Esophagus squamous epithelium (tissue), 5 donors: ENCODE data around the gene FLNB. TPM values are rescaled to one million over a fixed set of nuclear protein-coding genes. Genes with fewer than 3 reads are reported as not detected.

Source experiments
- DNase-seq: peaks from one replicate; lab custom pipeline; 2025; lab: John Stamatoyannopoulos, UW
- H3K27ac ChIP-seq, 4 donors: fragments of 200-600 bp; sonication (generic); one replicate each; pipeline ENCODE4 v1.5.1; 2016 to 2019; ENCODE audit warnings: mild to moderate bottlenecking in 1 of 4
- H3K27me3 ChIP-seq, 4 donors: fragments of 200-600 bp; sonication (generic); 1 replicate in 3 of 4; 2 replicates in 1 of 4; pipeline versions ENCODE4 v1.5.1 to v1.6.0; 2017 to 2021; ENCODE audit warnings: antibody characterized with exemption in 1 of 4
- H3K36me3 ChIP-seq, 3 donors: fragments of 200-600 bp; sonication (generic); one replicate each; pipeline ENCODE4 v1.5.1; 2016 to 2019
- H3K4me1 ChIP-seq, 3 donors: fragments of 200-600 bp; sonication (generic); one replicate each; pipeline ENCODE4 v1.5.1; 2017 to 2019
- H3K4me3 ChIP-seq, 4 donors: fragments of 200-600 bp; sonication (generic); 1 replicate in 3 of 4; 2 replicates in 1 of 4; pipeline ENCODE4 v1.5.1; 2016 to 2019; ENCODE audit warnings: mild to moderate bottlenecking in 2 of 4, moderate library complexity in 1 of 4
- H3K9me3 ChIP-seq, 3 donors: fragments of 200-600 bp; sonication (generic); one replicate each; pipeline ENCODE4 v1.5.1; 2016 to 2019
- POLR2A ChIP-seq, 4 donors: fragments of 450-650 bp; IDR thresholded peaks; one replicate each; pipeline ENCODE4 v1.6.1; 2017; ENCODE audit warnings: antibody characterized with exemption in 4 of 4, mild to moderate bottlenecking in 4 of 4, moderate library complexity in 3 of 4
- WGBS, 2 donors: methylation state at CpG; one replicate each; pipeline ENCODE4 v1.1.5; 2018; 5-methylcytosine and 5-hydroxymethylcytosine counted together
- intact Hi-C: fragments of 100-400 bp; cut with DNase I; formaldehyde crosslinking; loops from one replicate; pipeline ENCODE4 v1.15.0; 2022
- total RNA-seq, 4 donors: library from RNA; depleted of rRNA; stranded (reverse); fragments of >200 nt; gene quantifications; one replicate each; pipeline ENCODE4 v1.1.0, GENCODE V29; 2016
- TF ChIP-seq, protein P1 (sequence below), 6 experiments: fragments of 450-650 bp in 4 of 6; fragments of 200-600 bp in 2 of 6; sonication (generic) in 2 of 6; IDR thresholded peaks; one replicate each; pipeline ENCODE4 v1.5.1; 2016 to 2019; ENCODE audit warnings: antibody characterized with exemption in 6 of 6, mild to moderate bottlenecking in 4 of 6, moderate library complexity in 4 of 6
- donor health status: DM: yes; HTN: yes; CAD: no.

Gene FLNB
- total RNA-seq, 4 donors from 2014 or later = 65.4 to 77.0 (median 71.5) TPM

- no peak overlapping the region for H3K27ac ChIP-seq
- peaks cover 0 to 29% (median 15%) of the 10 kb centered on the region in 3 donors for H3K4me1 ChIP-seq
- WGBS, 2 donors = 92 to 93% methylated on average over 9 to 34 of the region's 41 CpGs
- intact Hi-C loops = no loop called here
- no peak overlapping the region for H3K4me3 ChIP-seq
- H3K9me3 ChIP-seq = no peaks in the 10 kb centered on the region
- H3K36me3 ChIP-seq = peaks cover 13 to 98% (median 38%) of the 10 kb centered on the region in 3 donors
- no peaks in the 10 kb centered on the region for H3K27me3 ChIP-seq
- DNase-seq = no peak
- TF ChIP-seq, protein P1, sequence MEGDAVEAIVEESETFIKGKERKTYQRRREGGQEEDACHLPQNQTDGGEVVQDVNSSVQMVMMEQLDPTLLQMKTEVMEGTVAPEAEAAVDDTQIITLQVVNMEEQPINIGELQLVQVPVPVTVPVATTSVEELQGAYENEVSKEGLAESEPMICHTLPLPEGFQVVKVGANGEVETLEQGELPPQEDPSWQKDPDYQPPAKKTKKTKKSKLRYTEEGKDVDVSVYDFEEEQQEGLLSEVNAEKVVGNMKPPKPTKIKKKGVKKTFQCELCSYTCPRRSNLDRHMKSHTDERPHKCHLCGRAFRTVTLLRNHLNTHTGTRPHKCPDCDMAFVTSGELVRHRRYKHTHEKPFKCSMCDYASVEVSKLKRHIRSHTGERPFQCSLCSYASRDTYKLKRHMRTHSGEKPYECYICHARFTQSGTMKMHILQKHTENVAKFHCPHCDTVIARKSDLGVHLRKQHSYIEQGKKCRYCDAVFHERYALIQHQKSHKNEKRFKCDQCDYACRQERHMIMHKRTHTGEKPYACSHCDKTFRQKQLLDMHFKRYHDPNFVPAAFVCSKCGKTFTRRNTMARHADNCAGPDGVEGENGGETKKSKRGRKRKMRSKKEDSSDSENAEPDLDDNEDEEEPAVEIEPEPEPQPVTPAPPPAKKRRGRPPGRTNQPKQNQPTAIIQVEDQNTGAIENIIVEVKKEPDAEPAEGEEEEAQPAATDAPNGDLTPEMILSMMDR (IDR thresholded peaks at IDR 0.05) = no peak
- TF ChIP-seq POLR2A (IDR thresholded peaks at IDR 0.05) = no peak
Observed at GRCh38 chr3:58122936-58123700, 114.9 kb downstream of the FLNB start.

DNA sequence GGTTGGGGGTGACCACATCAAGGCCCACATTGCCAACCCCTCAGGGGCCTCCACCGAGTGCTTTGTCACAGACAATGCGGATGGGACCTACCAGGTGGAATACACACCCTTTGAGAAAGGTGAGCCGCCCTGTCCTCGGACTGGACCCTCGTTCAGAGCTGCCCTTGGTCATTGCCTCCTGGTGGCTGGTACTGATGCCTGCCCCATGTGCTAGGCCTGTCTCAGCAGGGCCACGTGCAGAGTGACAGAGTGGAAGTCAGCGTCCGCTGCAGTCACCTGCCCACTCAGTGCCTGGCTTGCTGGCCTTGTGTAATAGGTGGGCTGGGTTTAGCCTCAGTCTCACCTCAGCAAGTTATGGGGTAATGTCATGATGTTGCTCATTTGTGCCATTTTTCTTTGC is 116.2 kb downstream of the FLNB start:
- Histone ChIP-seq H3K4me1 (peaks cover 0 to 17% (median 5%) of the 10 kb centered on the region in 3 donors), H3K36me3 (peaks cover 10 to 100% (median 38%) of the 10 kb centered on the region in 3 donors), H3K9me3 (no peaks in the 10 kb centered on the region), H3K27me3 (no peaks in the 10 kb centered on the region), H3K4me3 (no peak overlapping the region), H3K27ac (no peak overlapping the region)
- TF ChIP-seq POLR2A (IDR thresholded peaks at IDR 0.05) = no peak
- TF ChIP-seq, protein P1 (IDR thresholded peaks at IDR 0.05) = no peak
- intact Hi-C loops = no loop called here
- no peak for DNase-seq
- WGBS, 2 donors = 95 to 96% methylated on average over 6 to 7 of the region's 8 CpGs

DNA sequence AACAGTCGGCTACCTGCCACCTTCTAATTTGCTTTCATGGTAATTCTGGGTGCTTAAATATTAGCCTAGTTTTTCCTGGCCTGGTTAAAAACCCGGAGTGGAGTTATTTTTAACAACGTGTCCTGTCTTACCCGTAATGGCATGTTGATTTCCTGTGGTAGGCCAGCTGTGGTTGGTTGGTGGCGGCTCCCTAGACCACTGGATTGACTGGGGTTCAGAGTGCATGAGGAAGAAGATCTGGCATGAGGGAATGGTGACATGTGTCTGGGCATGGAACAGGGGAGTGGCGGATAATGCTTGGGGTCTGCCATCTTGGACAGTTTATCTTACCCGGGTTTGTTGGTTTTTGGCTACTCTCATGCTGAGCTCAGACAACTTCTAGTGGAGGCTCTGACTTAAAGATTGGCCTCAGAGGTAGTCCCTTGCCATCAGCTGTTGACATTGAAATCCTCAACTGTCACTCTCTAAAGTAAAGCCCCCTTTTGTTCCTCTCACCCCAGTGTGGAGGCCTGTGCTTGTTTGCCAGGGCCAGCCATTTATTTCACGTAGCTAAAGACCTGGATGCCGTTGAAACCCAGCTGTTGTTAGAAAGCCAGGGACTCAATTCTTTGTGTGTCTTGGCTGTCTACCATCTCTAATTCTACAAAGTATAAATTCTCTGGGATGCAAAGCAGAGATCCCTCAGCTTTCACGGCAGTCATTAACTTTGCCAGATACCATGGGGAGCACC is 121.0 kb downstream of the FLNB start:
- H3K36me3 ChIP-seq = peaks cover 6 to 100% (median 39%) of the 10 kb centered on the region in 3 donors
- intact Hi-C loops = no loop called here

DNA sequence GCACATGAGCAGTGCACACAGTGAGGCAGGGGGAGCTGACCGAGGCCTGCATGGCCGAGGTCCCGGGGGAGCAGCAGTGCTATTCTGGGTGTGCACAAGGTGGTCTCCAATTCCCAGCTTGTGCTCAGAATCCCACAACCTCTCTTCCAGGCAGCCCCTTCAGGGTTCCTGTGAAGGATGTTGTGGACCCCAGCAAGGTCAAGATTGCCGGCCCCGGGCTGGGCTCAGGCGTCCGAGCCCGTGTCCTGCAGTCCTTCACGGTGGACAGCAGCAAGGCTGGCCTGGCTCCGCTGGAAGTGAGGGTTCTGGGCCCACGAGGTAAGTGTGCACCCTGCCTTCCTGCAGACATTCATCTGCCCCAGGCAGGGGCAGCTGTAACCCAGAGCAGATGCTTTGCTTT is 122.4 kb downstream of the FLNB start:
- WGBS, 2 donors = 86 to 100% methylated on average over 3 to 10 of the region's 11 CpGs
- H3K4me3 ChIP-seq = no peak overlapping the region
- H3K27ac ChIP-seq = no peak overlapping the region
- H3K9me3 ChIP-seq = no peaks in the 10 kb centered on the region
- intact Hi-C loops = no loop called here
- no peak for TF ChIP-seq POLR2A (IDR thresholded peaks at IDR 0.05)
- TF ChIP-seq, protein P1 (IDR thresholded peaks at IDR 0.05) = no peak
- peaks cover 6 to 100% (median 33%) of the 10 kb centered on the region in 3 donors for H3K36me3 ChIP-seq
- H3K4me1 ChIP-seq = no peaks in the 10 kb centered on the region
- no peak for DNase-seq
- H3K27me3 ChIP-seq = no peaks in the 10 kb centered on the region

More for the DNA sequence above, 121.0 kb downstream of the FLNB start:
- no peak for TF ChIP-seq POLR2A (IDR thresholded peaks at IDR 0.05)
- TF ChIP-seq, protein P1 (IDR thresholded peaks at IDR 0.05) = no peak
- H3K4me1 ChIP-seq = no peaks in the 10 kb centered on the region
- no peaks in the 10 kb centered on the region for H3K9me3 ChIP-seq
- DNase-seq = no peak
- H3K27ac ChIP-seq = peak overlapping the region in 1 of 4 donors; percentile 21
- H3K27me3 ChIP-seq = no peaks in the 10 kb centered on the region
- 71 to 74% methylated on average over 9 of the region's 10 CpGs for WGBS, 2 donors
- no peak overlapping the region for H3K4me3 ChIP-seq
